PFSK-1 (cell line): ENCODE measurements around the gene ZNF416.
A peak's percentile ranks its signal among the peaks of the same experiment; 100 is the strongest.

ENCODE experiments used
- FOXP2 ChIP-seq: optimal IDR thresholded peaks from 2 replicates; pipeline ENCODE3; 2011; ENCODE audit warnings: borderline replicate concordance, control low read depth, inconsistent platforms; ENCODE audit not compliant: insufficient read depth; ENCODE audit errors: extremely low read length, extremely low read depth
- POLR2AphosphoS5 ChIP-seq: IDR thresholded peaks from 2 replicates; pipeline ENCODE4 v1.6.1; 2012; ENCODE audit warnings: low read depth, mild to moderate bottlenecking, control low read depth, low read length, moderate library complexity
- SIN3A ChIP-seq: IDR thresholded peaks from 2 replicates; pipeline ENCODE4 v1.6.1; 2012; ENCODE audit warnings: mild to moderate bottlenecking, low read length, moderate library complexity, borderline replicate concordance; ENCODE audit not compliant: insufficient read depth
- TAF1 ChIP-seq: IDR thresholded peaks from 2 replicates; pipeline ENCODE4 v1.6.1; 2012; ENCODE audit warnings: low read length, control low read depth, borderline replicate concordance; ENCODE audit not compliant: insufficient read depth
- TF ChIP-seq, protein P1 (sequence below), 2 experiments: IDR thresholded peaks; 2 replicates each; pipeline versions ENCODE4 v1.6.1 to v1.8.0; 2011 to 2012; ENCODE audit warnings: low read depth in 2 of 2, low read length in 2 of 2, control low read depth in 1 of 2, inconsistent platforms in 1 of 2, mild to moderate bottlenecking in 1 of 2, moderate library complexity in 1 of 2; ENCODE audit not compliant: insufficient read depth in 1 of 2

ZNF416 gene

DNA sequence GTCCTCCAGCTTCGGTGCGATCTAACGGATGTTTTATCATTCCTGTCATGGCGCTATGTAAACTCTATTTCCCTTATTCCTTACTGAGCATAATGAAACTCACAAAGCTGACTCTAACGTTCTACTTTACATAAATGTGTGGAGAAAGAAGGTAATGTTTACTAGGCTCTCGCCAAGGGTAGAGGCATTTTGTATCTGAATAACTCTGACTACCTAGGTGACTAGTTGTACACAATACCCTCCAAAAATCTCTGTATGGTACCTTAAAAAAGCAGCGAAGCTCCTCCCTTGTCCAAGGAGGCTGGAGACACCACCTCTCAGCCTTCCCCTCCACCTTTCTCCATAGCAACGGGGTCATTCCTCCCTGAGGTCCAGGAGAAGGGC lies 20.7 kb upstream of the ZNF416 start:
- TF ChIP-seq SIN3A (no peak), POLR2AphosphoS5 (no peak), TAF1 (no peak), FOXP2 (no peak)
- TF ChIP-seq, protein P1, sequence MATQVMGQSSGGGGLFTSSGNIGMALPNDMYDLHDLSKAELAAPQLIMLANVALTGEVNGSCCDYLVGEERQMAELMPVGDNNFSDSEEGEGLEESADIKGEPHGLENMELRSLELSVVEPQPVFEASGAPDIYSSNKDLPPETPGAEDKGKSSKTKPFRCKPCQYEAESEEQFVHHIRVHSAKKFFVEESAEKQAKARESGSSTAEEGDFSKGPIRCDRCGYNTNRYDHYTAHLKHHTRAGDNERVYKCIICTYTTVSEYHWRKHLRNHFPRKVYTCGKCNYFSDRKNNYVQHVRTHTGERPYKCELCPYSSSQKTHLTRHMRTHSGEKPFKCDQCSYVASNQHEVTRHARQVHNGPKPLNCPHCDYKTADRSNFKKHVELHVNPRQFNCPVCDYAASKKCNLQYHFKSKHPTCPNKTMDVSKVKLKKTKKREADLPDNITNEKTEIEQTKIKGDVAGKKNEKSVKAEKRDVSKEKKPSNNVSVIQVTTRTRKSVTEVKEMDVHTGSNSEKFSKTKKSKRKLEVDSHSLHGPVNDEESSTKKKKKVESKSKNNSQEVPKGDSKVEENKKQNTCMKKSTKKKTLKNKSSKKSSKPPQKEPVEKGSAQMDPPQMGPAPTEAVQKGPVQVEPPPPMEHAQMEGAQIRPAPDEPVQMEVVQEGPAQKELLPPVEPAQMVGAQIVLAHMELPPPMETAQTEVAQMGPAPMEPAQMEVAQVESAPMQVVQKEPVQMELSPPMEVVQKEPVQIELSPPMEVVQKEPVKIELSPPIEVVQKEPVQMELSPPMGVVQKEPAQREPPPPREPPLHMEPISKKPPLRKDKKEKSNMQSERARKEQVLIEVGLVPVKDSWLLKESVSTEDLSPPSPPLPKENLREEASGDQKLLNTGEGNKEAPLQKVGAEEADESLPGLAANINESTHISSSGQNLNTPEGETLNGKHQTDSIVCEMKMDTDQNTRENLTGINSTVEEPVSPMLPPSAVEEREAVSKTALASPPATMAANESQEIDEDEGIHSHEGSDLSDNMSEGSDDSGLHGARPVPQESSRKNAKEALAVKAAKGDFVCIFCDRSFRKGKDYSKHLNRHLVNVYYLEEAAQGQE (IDR thresholded peaks at IDR 0.05; ENCODE audit: insufficient read depth in 1 of 2, low read depth in 2 of 2, low read length in 2 of 2): no peak

DNA sequence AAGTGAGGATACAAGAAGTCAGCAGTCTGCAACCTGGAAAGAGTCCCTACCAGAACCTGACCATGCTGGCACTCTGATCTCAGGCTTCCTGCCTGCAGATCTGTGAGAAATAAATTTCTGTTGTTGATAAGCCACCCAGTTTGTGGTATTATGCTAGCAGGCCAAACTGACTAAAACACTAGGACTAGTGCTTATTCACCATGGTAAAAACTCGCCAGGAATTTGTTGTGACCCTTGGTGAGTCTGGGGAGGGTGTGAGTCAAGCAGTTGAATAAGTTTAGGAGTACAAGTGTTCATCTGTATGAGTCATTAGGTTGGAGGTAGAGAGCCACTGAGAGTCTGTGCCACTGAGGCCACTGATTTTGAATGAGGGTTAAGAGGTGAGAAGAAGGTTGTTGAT lies 8.8 kb upstream of the ZNF416 start:
- TF ChIP-seq FOXP2: no peak
- TF ChIP-seq POLR2AphosphoS5: no peak
- TF ChIP-seq TAF1: no peak
- TF ChIP-seq SIN3A: no peak
- TF ChIP-seq, protein P1 (IDR thresholded peaks at IDR 0.05; ENCODE audit: insufficient read depth in 1 of 2, low read depth in 2 of 2, low read length in 2 of 2): no peak

DNA sequence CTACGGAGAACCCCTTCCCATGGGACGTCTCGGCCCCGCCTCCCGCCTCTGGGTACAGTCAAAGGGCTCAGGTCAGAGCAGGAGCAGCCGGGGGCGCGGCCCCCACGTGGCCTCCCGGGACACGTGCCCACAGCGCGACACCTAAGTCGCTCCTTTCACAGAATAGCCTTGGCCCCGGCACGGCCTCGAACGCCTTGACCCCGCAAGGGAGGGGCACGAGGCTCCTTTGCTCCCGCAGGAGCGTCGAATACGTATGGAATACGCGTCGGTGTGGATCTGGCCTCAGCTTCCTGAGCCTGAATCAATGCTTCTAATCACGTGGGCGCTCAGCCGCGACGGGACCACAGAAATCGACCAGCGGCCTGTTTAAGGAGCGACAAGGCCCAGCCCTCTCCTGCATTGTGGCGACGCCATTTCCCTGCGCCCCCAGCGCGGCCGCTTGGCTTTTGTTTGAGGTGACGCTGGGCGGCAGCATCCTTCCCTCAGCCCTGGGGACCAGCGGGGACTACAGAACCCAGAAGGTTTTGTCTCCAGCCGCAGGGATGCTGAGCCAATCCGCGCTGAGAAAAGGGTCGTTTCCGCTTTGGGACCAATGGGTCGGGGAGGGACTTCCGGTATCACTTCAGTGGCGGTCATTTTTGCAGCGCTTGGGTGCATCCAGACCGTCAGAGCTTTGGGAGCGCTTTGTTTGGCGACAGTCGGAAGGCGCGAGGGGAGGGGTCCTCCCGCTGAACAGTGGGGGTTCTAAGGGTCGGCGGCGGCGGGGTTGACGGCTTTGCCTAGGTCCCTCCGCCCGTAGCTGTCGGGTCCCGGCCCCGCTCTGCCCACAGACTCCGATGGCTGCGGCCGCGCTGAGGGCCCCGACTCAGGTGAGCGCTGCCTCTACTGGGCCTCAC lies 5.1 kb upstream of the ZNF416 start, which contains the start of gene ZIK1:
ZIK1 (plus strand) TSS at position 625 of the 896 bp plus-strand sequence; CDS start at position 837, 212 bp downstream.
- TF ChIP-seq FOXP2 (no peak), TAF1 (peak; percentile 68; the same call in 1 of the 2 replicates)
- TF ChIP-seq, protein P1 (IDR thresholded peaks at IDR 0.05; ENCODE audit: insufficient read depth in 1 of 2, low read depth in 2 of 2, low read length in 2 of 2): no peak

DNA sequence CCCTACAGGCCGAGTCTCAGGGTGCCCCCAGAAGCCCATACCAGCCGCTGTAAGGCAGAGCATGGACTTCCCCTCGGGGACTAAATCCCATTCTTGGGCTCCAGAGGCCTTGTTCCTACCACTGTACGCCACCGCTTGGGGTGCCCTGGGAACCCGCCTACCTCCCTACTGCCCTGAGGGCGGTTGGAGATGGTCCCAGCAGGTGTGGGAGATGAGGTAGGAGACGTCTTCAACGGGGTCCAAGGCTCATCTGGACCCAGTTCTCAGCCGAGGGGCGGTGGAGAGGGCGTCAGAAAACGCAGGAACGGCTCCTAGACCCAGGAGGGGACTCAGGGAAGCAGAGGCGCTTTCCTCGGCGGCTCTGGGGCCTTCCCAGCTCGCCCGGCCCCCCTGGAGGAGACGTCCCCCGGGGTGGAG lies 4.4 kb upstream of the ZNF416 start:
- TF ChIP-seq TAF1: no peak
- TF ChIP-seq SIN3A: no peak
- no peak for TF ChIP-seq FOXP2
- no peak for TF ChIP-seq POLR2AphosphoS5
- TF ChIP-seq, protein P1 (IDR thresholded peaks at IDR 0.05; ENCODE audit: insufficient read depth in 1 of 2, low read depth in 2 of 2, low read length in 2 of 2): no peak

DNA sequence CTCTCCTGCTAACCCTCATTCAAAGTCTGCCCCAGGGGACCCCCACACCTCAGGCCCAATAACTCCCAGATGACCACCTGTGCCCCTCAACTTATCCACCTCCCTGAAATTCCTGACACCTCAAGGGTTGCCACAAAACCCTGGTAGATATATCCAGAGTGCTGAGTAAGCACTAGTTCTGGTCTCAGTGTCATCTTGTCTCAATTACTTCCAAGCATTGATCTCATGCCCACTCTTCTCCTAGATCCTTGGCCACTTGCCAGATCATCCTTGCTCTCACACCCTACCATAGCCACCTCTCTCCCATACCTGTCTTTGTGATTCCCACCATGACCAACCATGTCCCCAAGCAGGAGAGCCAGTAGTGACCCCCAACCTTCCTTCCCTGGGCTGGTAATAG lies 2.0 kb downstream of the ZNF416 start:
- no peak for TF ChIP-seq FOXP2
- TF ChIP-seq SIN3A: no peak
- TF ChIP-seq TAF1: no peak
- TF ChIP-seq, protein P1 (IDR thresholded peaks at IDR 0.05; ENCODE audit: insufficient read depth in 1 of 2, low read depth in 2 of 2, low read length in 2 of 2): no peak
- no peak for TF ChIP-seq POLR2AphosphoS5
